Measurements from ENCODE around the gene HDAC7. TPM values are rescaled to one million over a fixed set of nuclear protein-coding genes. Genes with fewer than 3 reads are reported as not detected.

Gene HDAC7
- total RNA-seq, 1 donor from 2014 or later, result 92.2 TPM

GRCh38 chr12:47795121-47795813 is 24.4 kb downstream of the HDAC7 start:
- H3K36me3 Mint-ChIP-seq (ENCODE audit: low read depth, unreplicated experiment), result peaks cover 6% of the 10 kb centered on the region
- Histone ChIP-seq H2AFZ (ENCODE audit: low read depth, low read length) (no peak overlapping the region), H3K36me3 (ENCODE audit: insufficient read depth, low read length) (peaks cover 23% of the 10 kb centered on the region), H3K27me3 (ENCODE audit: insufficient read depth, low read length) (no peaks in the 10 kb centered on the region), H3K9ac (ENCODE audit: low read length) (no peak overlapping the region), H3K9me3 (ENCODE audit: insufficient read depth, low read depth, low read length) (no peaks in the 10 kb centered on the region), H3K27ac (ENCODE audit: low read depth, low read length) (no peak overlapping the region), H3K79me2 (ENCODE audit: insufficient read depth, low read length) (peaks cover 20% of the 10 kb centered on the region), H3K4me2 (ENCODE audit: low read length) (no peak overlapping the region), H3K4me3 (ENCODE audit: insufficient read depth, low read depth, low read length) (no peak overlapping the region), H4K20me1 (ENCODE audit: insufficient read depth, low read length) (peaks cover 52% of the 10 kb centered on the region), H3K4me1 (ENCODE audit: insufficient read depth, low read length) (no peaks in the 10 kb centered on the region)
- no peaks in the 10 kb centered on the region for H3K27me3 Mint-ChIP-seq (ENCODE audit: low read depth, unreplicated experiment)
- DNase-seq (ENCODE audit: low read depth) (no peak), FAIRE-seq (no peak)
- TF ChIP-seq CTCF (IDR thresholded peaks at IDR 0.05; ENCODE audit: insufficient read depth, low read depth, low read length), result no peak
- TF ChIP-seq EZH2 (IDR thresholded peaks at IDR 0.05; ENCODE audit: insufficient read depth, low read length), result no peak
- H3K4me1 Mint-ChIP-seq (ENCODE audit: low read depth, unreplicated experiment), result no peaks in the 10 kb centered on the region
- H3K27ac Mint-ChIP-seq (ENCODE audit: unreplicated experiment), result no peak overlapping the region
- no peak overlapping the region for H3K4me3 Mint-ChIP-seq (ENCODE audit: unreplicated experiment)
- H3K9me3 Mint-ChIP-seq (ENCODE audit: unreplicated experiment), result no peaks in the 10 kb centered on the region

GRCh38 chr12:47794679-47795078 is 25.0 kb downstream of the HDAC7 start:
- Histone ChIP-seq H3K36me3 (ENCODE audit: insufficient read depth, low read length) (peaks cover 23% of the 10 kb centered on the region), H3K9me3 (ENCODE audit: insufficient read depth, low read depth, low read length) (no peaks in the 10 kb centered on the region), H3K4me3 (ENCODE audit: insufficient read depth, low read depth, low read length) (no peak overlapping the region), H3K27me3 (ENCODE audit: insufficient read depth, low read length) (no peaks in the 10 kb centered on the region), H4K20me1 (ENCODE audit: insufficient read depth, low read length) (peaks cover 52% of the 10 kb centered on the region), H3K9ac (ENCODE audit: low read length) (no peak overlapping the region), H3K79me2 (ENCODE audit: insufficient read depth, low read length) (peaks cover 14% of the 10 kb centered on the region), H2AFZ (ENCODE audit: low read depth, low read length) (no peak overlapping the region), H3K4me1 (ENCODE audit: insufficient read depth, low read length) (no peaks in the 10 kb centered on the region), H3K27ac (ENCODE audit: low read depth, low read length) (no peak overlapping the region), H3K4me2 (ENCODE audit: low read length) (no peak overlapping the region)
- FAIRE-seq (no peak), DNase-seq (ENCODE audit: low read depth) (no peak)
- Mint-ChIP-seq H3K36me3 (ENCODE audit: low read depth, unreplicated experiment) (peaks cover 6% of the 10 kb centered on the region), H3K4me1 (ENCODE audit: low read depth, unreplicated experiment) (no peaks in the 10 kb centered on the region), H3K27me3 (ENCODE audit: low read depth, unreplicated experiment) (no peaks in the 10 kb centered on the region), H3K9me3 (ENCODE audit: unreplicated experiment) (no peaks in the 10 kb centered on the region), H3K27ac (ENCODE audit: unreplicated experiment) (no peak overlapping the region), H3K4me3 (ENCODE audit: unreplicated experiment) (no peak overlapping the region)
- no peak for TF ChIP-seq EZH2 (IDR thresholded peaks at IDR 0.05; ENCODE audit: insufficient read depth, low read length)
- no peak for TF ChIP-seq CTCF (IDR thresholded peaks at IDR 0.05; ENCODE audit: insufficient read depth, low read depth, low read length)

GRCh38 chr12:47793015-47793681 is 26.6 kb downstream of the HDAC7 start:
- Histone ChIP-seq H3K27ac (ENCODE audit: low read depth, low read length) (no peak overlapping the region), H3K4me1 (ENCODE audit: insufficient read depth, low read length) (no peaks in the 10 kb centered on the region), H3K9me3 (ENCODE audit: insufficient read depth, low read depth, low read length) (no peaks in the 10 kb centered on the region), H3K36me3 (ENCODE audit: insufficient read depth, low read length) (peaks cover 35% of the 10 kb centered on the region), H4K20me1 (ENCODE audit: insufficient read depth, low read length) (peaks cover 41% of the 10 kb centered on the region), H2AFZ (ENCODE audit: low read depth, low read length) (no peak overlapping the region), H3K27me3 (ENCODE audit: insufficient read depth, low read length) (no peaks in the 10 kb centered on the region), H3K79me2 (ENCODE audit: insufficient read depth, low read length) (no peaks in the 10 kb centered on the region), H3K4me3 (ENCODE audit: insufficient read depth, low read depth, low read length) (no peak overlapping the region), H3K4me2 (ENCODE audit: low read length) (no peak overlapping the region), H3K9ac (ENCODE audit: low read length) (no peak overlapping the region)
- no peak for TF ChIP-seq CTCF (IDR thresholded peaks at IDR 0.05; ENCODE audit: insufficient read depth, low read depth, low read length)
- TF ChIP-seq EZH2 (IDR thresholded peaks at IDR 0.05; ENCODE audit: insufficient read depth, low read length), result no peak
- H3K4me1 Mint-ChIP-seq (ENCODE audit: low read depth, unreplicated experiment), result no peaks in the 10 kb centered on the region
- H3K27me3 Mint-ChIP-seq (ENCODE audit: low read depth, unreplicated experiment), result no peaks in the 10 kb centered on the region
- H3K36me3 Mint-ChIP-seq (ENCODE audit: low read depth, unreplicated experiment), result peaks cover 13% of the 10 kb centered on the region
- no peak overlapping the region for H3K27ac Mint-ChIP-seq (ENCODE audit: unreplicated experiment)
- FAIRE-seq (no peak), DNase-seq (ENCODE audit: low read depth) (no peak)
- H3K9me3 Mint-ChIP-seq (ENCODE audit: unreplicated experiment), result no peaks in the 10 kb centered on the region
- no peak overlapping the region for H3K4me3 Mint-ChIP-seq (ENCODE audit: unreplicated experiment)

All from astrocyte (in vitro differentiated cells and primary cell).